Measurements from ENCODE around the gene MITF.

GRCh38 chr3:69985266-69985665 is 246.0 kb downstream of the MITF start:
- TF ChIP-seq CTCF (IDR thresholded peaks at IDR 0.05; ENCODE audit: low read depth, low read length) (no peak), EZH2phosphoT487 (IDR thresholded peaks at IDR 0.05; ENCODE audit: low read depth) (no peak)
